ENCODE data around the gene PI4K2B.

Gene PI4K2B

GRCh38 chr4:25301471-25301870, 67.6 kb downstream of the PI4K2B start:
- Histone ChIP-seq H3K27me3 (ENCODE audit: insufficient read depth, poor library complexity, severe bottlenecking) (peaks cover 2% of the 10 kb centered on the region), H3K4me3 (replicated peaks; ENCODE audit: insufficient read depth, low read length) (no peak overlapping the region), H3K27ac (replicated peaks) (no peak overlapping the region)
- TF ChIP-seq GABPA (IDR thresholded peaks at IDR 0.05; ENCODE audit: low read depth) (no peak), CTCF (IDR thresholded peaks at IDR 0.05; ENCODE audit: insufficient read depth, low read length) (no peak), SPI1 (IDR thresholded peaks at IDR 0.05; ENCODE audit: borderline replicate concordance, low read depth) (no peak), REST (IDR thresholded peaks at IDR 0.05; ENCODE audit: insufficient replicate concordance, low read depth) (no peak), POLR2AphosphoS5 (IDR thresholded peaks at IDR 0.05; ENCODE audit: low read depth) (no peak)
- no peak for DNase-seq (ENCODE audit: low read depth in 1 of 2, low spot score in 1 of 2)

- TF ChIP-seq SPI1 (IDR thresholded peaks at IDR 0.05; ENCODE audit: borderline replicate concordance, low read depth) (no peak), POLR2AphosphoS5 (IDR thresholded peaks at IDR 0.05; ENCODE audit: low read depth) (no peak), CTCF (IDR thresholded peaks at IDR 0.05; ENCODE audit: insufficient read depth, low read length) (no peak)
- no peak overlapping the region for H3K27ac ChIP-seq (replicated peaks)
- H3K4me3 ChIP-seq (replicated peaks; ENCODE audit: insufficient read depth, low read length) = no peak overlapping the region
- peaks cover 2% of the 10 kb centered on the region for H3K27me3 ChIP-seq (ENCODE audit: insufficient read depth, poor library complexity, severe bottlenecking)
- no peak for DNase-seq (ENCODE audit: low read depth in 1 of 2, low spot score in 1 of 2)
Observed at GRCh38 chr4:25302626-25303025, 68.8 kb downstream of the PI4K2B start.

GRCh38 chr4:25303578-25303977, 69.7 kb downstream of the PI4K2B start:
- TF ChIP-seq POLR2AphosphoS5 (IDR thresholded peaks at IDR 0.05; ENCODE audit: low read depth) (no peak), GABPA (IDR thresholded peaks at IDR 0.05; ENCODE audit: low read depth) (no peak), REST (IDR thresholded peaks at IDR 0.05; ENCODE audit: insufficient replicate concordance, low read depth) (no peak), SPI1 (IDR thresholded peaks at IDR 0.05; ENCODE audit: borderline replicate concordance, low read depth) (no peak), CTCF (IDR thresholded peaks at IDR 0.05; ENCODE audit: insufficient read depth, low read length) (no peak)
- Histone ChIP-seq H3K4me3 (replicated peaks; ENCODE audit: insufficient read depth, low read length) (no peak overlapping the region), H3K27ac (replicated peaks) (no peak overlapping the region), H3K27me3 (ENCODE audit: insufficient read depth, poor library complexity, severe bottlenecking) (no peaks in the 10 kb centered on the region)
- no peak for DNase-seq (ENCODE audit: low read depth in 1 of 2, low spot score in 1 of 2)

GRCh38 chr4:25306518-25307057, 72.8 kb downstream of the PI4K2B start:
- Histone ChIP-seq H3K27me3 (ENCODE audit: insufficient read depth, poor library complexity, severe bottlenecking) (no peaks in the 10 kb centered on the region), H3K27ac (replicated peaks) (no peak overlapping the region), H3K4me3 (replicated peaks; ENCODE audit: insufficient read depth, low read length) (no peak overlapping the region)
- no peak for DNase-seq (ENCODE audit: low read depth in 1 of 2, low spot score in 1 of 2)
- TF ChIP-seq REST (IDR thresholded peaks at IDR 0.05; ENCODE audit: insufficient replicate concordance, low read depth) (no peak), SPI1 (IDR thresholded peaks at IDR 0.05; ENCODE audit: borderline replicate concordance, low read depth) (no peak), POLR2AphosphoS5 (IDR thresholded peaks at IDR 0.05; ENCODE audit: low read depth) (no peak), GABPA (IDR thresholded peaks at IDR 0.05; ENCODE audit: low read depth) (no peak), CTCF (IDR thresholded peaks at IDR 0.05; ENCODE audit: insufficient read depth, low read length) (no peak)

Measured in HL-60 (cell line).